K562 (cell line): ENCODE measurements around the gene ZNF776. TPM values are rescaled to one million over a fixed set of nuclear protein-coding genes. Genes with fewer than 3 reads are reported as not detected.

Experiments used
- ATAC-seq: fragments of 200-7000 bp; cut with Tn5 transposase; 3 replicates; pipeline ENCODE4 v1.9.1; 2020; ENCODE audit warnings: moderate library complexity
- BruUV-seq: library from RNA; stranded (reverse); fragments of 400-500 nt; replicated peaks from 2 replicates; lab custom pipeline; 2021; lab: Mats Ljungman, UMichigan
- CTCF ChIA-PET: fragments of 300-600 bp; formaldehyde crosslinking; extraction: SDS; loops from one replicate; lab custom pipeline; 2021; ENCODE audit warnings: low intra/inter-chr PET ratio; lab: Yijun Ruan, JAX
- POLR2A ChIA-PET: fragments of 300-600, 350-650 bp; sonication (Branson Sonifier 250); formaldehyde crosslinking; extraction: SDS; loops from one replicate; lab custom pipeline; 2021; ENCODE audit warnings: antibody characterized with exemption, inconsistent platforms; lab: Yijun Ruan, JAX
- DNase-seq, 4 experiments: peaks; one replicate each; pipeline versions ENCODE4 v3.0.0 to v3.0.0-alpha.2; 2011 to 2018; ENCODE audit warnings: low spot score in 3 of 4, mixed read lengths in 3 of 4; ENCODE audit errors: extremely low read depth in 1 of 4
- FAIRE-seq: peaks from 2 replicates; lab custom pipeline; 2011; peaks lifted over from hg19 to GRCh38; lab: Jason Lieb, UNC
- H2AFZ ChIP-seq: 2 replicates; pipeline ENCODE4 v1.6.0; 2011; ENCODE audit warnings: low read depth, low read length, control low read depth, inconsistent platforms
- H3K27ac ChIP-seq: fragments of 200-600 bp; 3 replicates; pipeline ENCODE4 v1.8.0; 2011; ENCODE audit warnings: low read depth, mild to moderate bottlenecking, control low read depth, inconsistent platforms, low read length, moderate library complexity, mixed read lengths; ENCODE audit errors: extremely low read depth
- H3K27me3 ChIP-seq, 2 experiments: fragments of 300-600 bp in 1 of 2; 2 replicates in 1 of 2; 3 replicates in 1 of 2; pipeline versions ENCODE4 v1.6.0 to v1.8.0; 2011; ENCODE audit warnings: inconsistent platforms in 2 of 2, low read length in 2 of 2, mild to moderate bottlenecking in 1 of 2, mixed read lengths in 1 of 2, moderate library complexity in 1 of 2; ENCODE audit not compliant: control insufficient read depth in 2 of 2, insufficient read depth in 2 of 2
- H3K36me3 ChIP-seq: fragments of 300-600 bp; 3 replicates; pipeline ENCODE4 v1.8.0; 2011; ENCODE audit warnings: mild to moderate bottlenecking, low read length, inconsistent platforms; ENCODE audit not compliant: control insufficient read depth, insufficient read depth
- H3K4me1 ChIP-seq, 2 experiments: fragments of 200-600 bp in 1 of 2; replicated peaks in 1 of 2; 2 replicates in 1 of 2; 3 replicates in 1 of 2; pipeline versions ENCODE4 v1.5.1 to v1.8.0; 2011; ENCODE audit warnings: inconsistent platforms in 2 of 2, low read length in 2 of 2, mild to moderate bottlenecking in 1 of 2, mixed read lengths in 1 of 2, moderate library complexity in 1 of 2; ENCODE audit not compliant: control insufficient read depth in 2 of 2, insufficient read depth in 2 of 2
- H3K4me2 ChIP-seq: 2 replicates; pipeline ENCODE4 v1.6.1; 2011; ENCODE audit warnings: low read length, control low read depth, inconsistent platforms, mixed read lengths; ENCODE audit not compliant: insufficient read depth
- H3K4me3 ChIP-seq: fragments of 200-600 bp; sonication (generic), shearing (Covaris generic); 2 replicates; pipeline ENCODE4 v1.5.1; 2016; ENCODE audit warnings: control low read depth, inconsistent platforms
- H3K79me2 ChIP-seq: fragments of 200-600 bp; 3 replicates; pipeline ENCODE4 v1.8.0; 2011; ENCODE audit warnings: low read length, inconsistent platforms; ENCODE audit not compliant: control insufficient read depth, insufficient read depth
- H3K9ac ChIP-seq, 2 experiments: 2 replicates each; pipeline versions ENCODE4 v1.6.0 to v1.6.1; 2011; ENCODE audit warnings: low read depth in 2 of 2, low read length in 2 of 2, control low read depth in 1 of 2, inconsistent platforms in 1 of 2, mild to moderate bottlenecking in 1 of 2, mixed read lengths in 1 of 2; ENCODE audit not compliant: insufficient read depth in 1 of 2
- H3K9me1 ChIP-seq: one replicate; pipeline ENCODE4 v1.6.0; 2011; ENCODE audit warnings: inconsistent platforms, mild to moderate bottlenecking, low read length, moderate library complexity; ENCODE audit not compliant: control insufficient read depth, insufficient read depth
- H3K9me3 ChIP-seq: replicated peaks from 2 replicates; pipeline ENCODE4 v1.5.1; 2011; ENCODE audit warnings: low read depth, low read length, inconsistent platforms; ENCODE audit not compliant: control insufficient read depth, insufficient read depth
- H4K20me1 ChIP-seq: replicated peaks from 2 replicates; pipeline ENCODE4 v1.6.1; 2011; ENCODE audit warnings: low read length, inconsistent platforms, mixed read lengths; ENCODE audit not compliant: control insufficient read depth, insufficient read depth
- HDGF ChIP-seq: fragments of 450-650 bp; IDR thresholded peaks from 2 replicates; pipeline ENCODE4 v1.6.1; 2016
- POLR3G ChIP-seq: IDR thresholded peaks from 2 replicates; pipeline ENCODE4 v1.6.1; 2011; ENCODE audit not compliant: insufficient read length, insufficient replicate concordance; ENCODE audit errors: extremely low read depth
- PTTG1 ChIP-seq: fragments of 450-650 bp; IDR thresholded peaks from 2 replicates; pipeline ENCODE4 v1.6.1; 2016; ENCODE audit warnings: low read depth, mild to moderate bottlenecking, missing genetic modification characterization, missing compliant biosample characterization
- RB1 ChIP-seq: fragments of 450-650 bp; IDR thresholded peaks from 2 replicates; pipeline ENCODE4 v1.6.1; 2017; ENCODE audit warnings: low read depth, mild to moderate bottlenecking
- THRAP3 ChIP-seq: fragments of 450-650 bp; IDR thresholded peaks from 2 replicates; pipeline ENCODE4 v1.6.1; 2016; ENCODE audit warnings: mild to moderate bottlenecking, inconsistent platforms, borderline replicate concordance
- ZNF239 ChIP-seq: fragments of 250-450 bp; sonication (Bioruptor Pico); IDR thresholded peaks from 2 replicates; pipeline ENCODE4 v1.4.0; 2020; ENCODE audit warnings: mild to moderate bottlenecking
- ZNF584 ChIP-seq: fragments of 200-800 bp; sonication (Bioruptor generic); IDR thresholded peaks from 2 replicates; pipeline ENCODE4 v1.6.1; 2016; ENCODE audit warnings: low read depth, mild to moderate bottlenecking, missing genetic modification characterization, missing compliant biosample characterization
- WGBS: fragments of 100-300 bp; shearing (Covaris generic); methylation state at CpG from one replicate; pipeline ENCODE4 v1.1.6; 2016; ENCODE audit warnings: low coverage, mixed read lengths; ENCODE audit not compliant: insufficient coverage; ENCODE audit errors: missing lambda C conversion rate; 5-methylcytosine and 5-hydroxymethylcytosine counted together
- in situ Hi-C: fragments of 300-500 bp; cut with MboI; formaldehyde crosslinking; loops from 4 replicates; pipeline ENCODE4 v1.15.0; 2018; ENCODE audit warnings: inconsistent platforms, mixed read lengths
- intact Hi-C: fragments of 100-400 bp; cut with micrococcal nuclease; formaldehyde crosslinking; loops from 2 replicates; pipeline ENCODE4 v1.14.2; 2022
- polyA plus RNA-seq, 8 experiments: library from polyadenylated mRNA; depleted of rRNA in 4 of 8; stranded (reverse) in 5 of 8; unstranded in 3 of 8; fragments of >200 nt; fragmentation: Nextera tagmentation in 2 of 8; fragmentation: Illumina TruSeq in 1 of 8; extraction: Ambion mirVana in 2 of 8; extraction: Trizol in 1 of 8; gene quantifications; 2 replicates each; pipeline versions ENCODE4 v1.2.1 to v1.2.3, GENCODE V29; 2011 to 2014; ENCODE audit warnings: inconsistent platforms in 1 of 8, missing spikeins in 1 of 8
- total RNA-seq, 7 experiments: library from RNA; depleted of rRNA in 6 of 7; stranded (reverse); fragments of >200 nt in 6 of 7; fragmentation: Illumina TruSeq in 2 of 7; extraction: Trizol in 2 of 7; gene quantifications; 2 replicates each; pipeline versions ENCODE4 v1.2.1 to v1.2.3, GENCODE V29; 2011 to 2021; ENCODE audit warnings: low replicate concordance in 1 of 7
- TF ChIP-seq, protein P1 (sequence below): fragments of 250-450 bp; sonication (Bioruptor Pico); IDR thresholded peaks from 2 replicates; pipeline ENCODE4 v1.8.0; 2021; ENCODE audit warnings: mild to moderate bottlenecking, moderate library complexity
- TF ChIP-seq, protein P2 (sequence below): fragments of 450-650 bp; formaldehyde crosslinking; IDR thresholded peaks from 2 replicates; pipeline ENCODE4 v1.4.0; 2020; ENCODE audit warnings: mild to moderate bottlenecking, moderate library complexity

ZNF776 gene
- total and polyA plus RNA-seq, 9 of the 15 experiments (the other 6 are each of a cell fraction or from before 2014, with no cell fraction given) = 2.2 to 16.9 (median 8.2) TPM

DNA sequence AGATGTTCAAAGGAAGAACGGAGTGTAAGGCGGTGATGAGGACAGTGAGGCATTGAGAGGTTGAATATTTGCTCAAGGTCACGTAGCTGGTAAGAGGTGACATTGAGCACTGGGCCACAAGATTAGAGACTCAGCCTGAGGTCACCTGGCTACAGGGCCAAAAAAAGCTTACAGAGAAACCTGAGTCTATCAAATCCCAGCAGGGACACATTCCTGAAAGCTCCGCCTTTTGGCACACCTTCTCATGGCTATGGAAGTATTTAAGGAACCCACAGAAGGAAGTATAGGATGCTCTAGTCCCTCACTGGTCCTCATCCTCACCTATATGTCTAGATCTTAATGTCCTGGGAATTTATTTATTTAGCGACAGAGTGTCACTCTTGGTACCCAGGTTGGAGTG, 40.3 kb downstream of the ZNF776 start:
- no peak overlapping the region for H3K9ac ChIP-seq
- WGBS = 100% methylated on average over 5 of the region's 5 CpGs
- in situ Hi-C loops (no loop called here), intact Hi-C loops (no loop called here)
- FAIRE-seq (no peak), DNase-seq (no peak), ATAC-seq (no peak)
- no peak overlapping the region for H3K4me2 ChIP-seq
- H3K4me3 ChIP-seq = no peak overlapping the region
- no peak for TF ChIP-seq HDGF
- no peak for TF ChIP-seq ZNF239 (CRISPR knock-in tag)
- no peak for TF ChIP-seq THRAP3
- TF ChIP-seq POLR3G = no peak
- TF ChIP-seq RB1 = no peak
- TF ChIP-seq, protein P1, sequence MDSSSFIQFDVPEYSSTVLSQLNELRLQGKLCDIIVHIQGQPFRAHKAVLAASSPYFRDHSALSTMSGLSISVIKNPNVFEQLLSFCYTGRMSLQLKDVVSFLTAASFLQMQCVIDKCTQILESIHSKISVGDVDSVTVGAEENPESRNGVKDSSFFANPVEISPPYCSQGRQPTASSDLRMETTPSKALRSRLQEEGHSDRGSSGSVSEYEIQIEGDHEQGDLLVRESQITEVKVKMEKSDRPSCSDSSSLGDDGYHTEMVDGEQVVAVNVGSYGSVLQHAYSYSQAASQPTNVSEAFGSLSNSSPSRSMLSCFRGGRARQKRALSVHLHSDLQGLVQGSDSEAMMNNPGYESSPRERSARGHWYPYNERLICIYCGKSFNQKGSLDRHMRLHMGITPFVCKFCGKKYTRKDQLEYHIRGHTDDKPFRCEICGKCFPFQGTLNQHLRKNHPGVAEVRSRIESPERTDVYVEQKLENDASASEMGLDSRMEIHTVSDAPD (CRISPR knock-in tag) = no peak
- TF ChIP-seq, protein P2, sequence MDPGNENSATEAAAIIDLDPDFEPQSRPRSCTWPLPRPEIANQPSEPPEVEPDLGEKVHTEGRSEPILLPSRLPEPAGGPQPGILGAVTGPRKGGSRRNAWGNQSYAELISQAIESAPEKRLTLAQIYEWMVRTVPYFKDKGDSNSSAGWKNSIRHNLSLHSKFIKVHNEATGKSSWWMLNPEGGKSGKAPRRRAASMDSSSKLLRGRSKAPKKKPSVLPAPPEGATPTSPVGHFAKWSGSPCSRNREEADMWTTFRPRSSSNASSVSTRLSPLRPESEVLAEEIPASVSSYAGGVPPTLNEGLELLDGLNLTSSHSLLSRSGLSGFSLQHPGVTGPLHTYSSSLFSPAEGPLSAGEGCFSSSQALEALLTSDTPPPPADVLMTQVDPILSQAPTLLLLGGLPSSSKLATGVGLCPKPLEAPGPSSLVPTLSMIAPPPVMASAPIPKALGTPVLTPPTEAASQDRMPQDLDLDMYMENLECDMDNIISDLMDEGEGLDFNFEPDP (CRISPR knock-in tag) = no peak
- TF ChIP-seq PTTG1 = no peak
- TF ChIP-seq ZNF584 = no peak
- H3K36me3 ChIP-seq = peaks cover 15% of the 10 kb centered on the region; the same call in 2 of the 3 replicates
- no peak overlapping the region for H3K27ac ChIP-seq
- peaks cover 1% of the 10 kb centered on the region; the same call in 1 of the 3 replicates for H3K79me2 ChIP-seq
- H2AFZ ChIP-seq = no peak overlapping the region
- CTCF ChIA-PET = interaction anchor here (0.6 kb wide), 1 partner anchor 51 kb away, joined by 3 read pairs; no protein-coding TSS in a partner anchor
- H3K9me1 ChIP-seq = no peaks in the 10 kb centered on the region
- no peaks in the 10 kb centered on the region for H3K27me3 ChIP-seq
- no peaks in the 10 kb centered on the region for H4K20me1 ChIP-seq
- peaks cover 2% of the 10 kb centered on the region for H3K9me3 ChIP-seq
- POLR2A ChIA-PET = no interaction called here
- H3K4me1 ChIP-seq = no peaks in the 10 kb centered on the region
- BruUV-seq = no TSS peak
